Neuronal stem cell (in vitro differentiated cells): ENCODE results near the gene UMODL1.

Experiments used
- DNase-seq: peaks from one replicate; pipeline ENCODE4 v3.0.0-alpha.2; 2013; ENCODE audit warnings: low spot score
- H2AFZ ChIP-seq: one replicate; pipeline ENCODE4 v1.6.1; 2013; ENCODE audit warnings: mild to moderate bottlenecking, low read length, inconsistent platforms
- H2AK5ac ChIP-seq: 2 replicates; pipeline ENCODE4 v1.6.1; 2013; ENCODE audit warnings: low read depth, mild to moderate bottlenecking, inconsistent platforms, low read length, moderate library complexity, mixed read lengths
- H2BK120ac ChIP-seq: 2 replicates; pipeline ENCODE4 v1.6.1; 2013; ENCODE audit warnings: low read depth, mild to moderate bottlenecking, inconsistent platforms, low read length, moderate library complexity, mixed read lengths
- H2BK12ac ChIP-seq: one replicate; pipeline ENCODE4 v1.6.1; 2013; ENCODE audit warnings: low read length, inconsistent platforms
- H2BK15ac ChIP-seq: 2 replicates; pipeline ENCODE4 v1.6.1; 2013; ENCODE audit warnings: mild to moderate bottlenecking, low read length, inconsistent platforms, mixed read lengths
- H2BK5ac ChIP-seq: one replicate; pipeline ENCODE4 v1.6.1; 2013; ENCODE audit warnings: inconsistent platforms, mild to moderate bottlenecking, low read length, moderate library complexity
- H3K14ac ChIP-seq: one replicate; pipeline ENCODE4 v1.6.1; 2013; ENCODE audit warnings: low read length, inconsistent platforms
- H3K18ac ChIP-seq: 2 replicates; pipeline ENCODE4 v1.6.1; 2013; ENCODE audit warnings: low read length, inconsistent platforms
- H3K23ac ChIP-seq: 2 replicates; pipeline ENCODE4 v1.6.1; 2013; ENCODE audit warnings: low read depth, mild to moderate bottlenecking, mixed read lengths, low read length, inconsistent platforms; ENCODE audit not compliant: poor library complexity
- H3K27ac ChIP-seq: replicated peaks from 3 replicates; pipeline ENCODE4 v1.5.1; 2013; ENCODE audit warnings: low read length, inconsistent platforms
- H3K27me3 ChIP-seq, 3 experiments: 2 replicates each; pipeline ENCODE4 v1.6.1; 2013; ENCODE audit warnings: low read length in 3 of 3, mild to moderate bottlenecking in 2 of 3, inconsistent platforms in 1 of 3, low read depth in 1 of 3, mixed read lengths in 1 of 3, moderate library complexity in 1 of 3; ENCODE audit not compliant: control insufficient read depth in 3 of 3, insufficient read depth in 3 of 3
- H3K36me3 ChIP-seq, 2 donors: replicated peaks in 1 of 2; 2 replicates each; pipeline ENCODE4 v1.6.1; 2013; ENCODE audit warnings: low read length in 2 of 2; ENCODE audit not compliant: control insufficient read depth in 2 of 2, insufficient read depth in 2 of 2
- H3K4ac ChIP-seq: 2 replicates; pipeline ENCODE4 v1.6.1; 2013; ENCODE audit warnings: inconsistent platforms, mild to moderate bottlenecking, low read length, moderate library complexity
- H3K4me1 ChIP-seq, 2 donors: 1 replicate in 1 of 2; 2 replicates in 1 of 2; pipeline ENCODE4 v1.6.1; 2013; ENCODE audit warnings: low read length in 2 of 2, low read depth in 1 of 2; ENCODE audit not compliant: control insufficient read depth in 2 of 2, insufficient read depth in 1 of 2
- H3K4me2 ChIP-seq: one replicate; pipeline ENCODE4 v1.6.1; 2013; ENCODE audit warnings: mild to moderate bottlenecking, low read length, inconsistent platforms; ENCODE audit not compliant: insufficient read depth, poor library complexity, severe bottlenecking
- H3K4me3 ChIP-seq, 2 donors: 2 replicates each; pipeline ENCODE4 v1.5.1; 2013; ENCODE audit warnings: low read length in 2 of 2, mild to moderate bottlenecking in 2 of 2, inconsistent platforms in 1 of 2, moderate library complexity in 1 of 2
- H3K79me1 ChIP-seq: one replicate; pipeline ENCODE4 v1.6.1; 2013; ENCODE audit warnings: low read depth, mild to moderate bottlenecking, inconsistent platforms, low read length, moderate library complexity
- H3K9ac ChIP-seq: one replicate; pipeline ENCODE4 v1.6.1; 2013; ENCODE audit warnings: mild to moderate bottlenecking, low read depth, low read length, inconsistent platforms; ENCODE audit not compliant: poor library complexity
- H3K9me3 ChIP-seq, 2 donors: replicated peaks in 1 of 2; 2 replicates each; pipeline versions ENCODE3 to v1.6.1; 2013; ENCODE audit warnings: low read length in 2 of 2, mild to moderate bottlenecking in 2 of 2, inconsistent platforms in 1 of 2, low read depth in 1 of 2, mixed read lengths in 1 of 2, moderate library complexity in 1 of 2; ENCODE audit not compliant: control insufficient read depth in 2 of 2, insufficient read depth in 1 of 2
- H4K8ac ChIP-seq: one replicate; pipeline ENCODE4 v1.6.1; 2013; ENCODE audit warnings: low read depth, mild to moderate bottlenecking, inconsistent platforms, low read length, moderate library complexity
- H4K91ac ChIP-seq: one replicate; pipeline ENCODE4 v1.6.1; 2013; ENCODE audit warnings: low read length, low read depth, mild to moderate bottlenecking, inconsistent platforms; ENCODE audit not compliant: poor library complexity
- WGBS, 2 donors: extraction: QIAGEN DNeasy Blood & Tissue Kit; methylation state at CpG; one replicate each; pipeline ENCODE4 v1.1.7; 2013; ENCODE audit warnings: missing lambda C conversion rate in 2 of 2, mixed read lengths in 1 of 2; ENCODE audit not compliant: insufficient read length in 2 of 2, insufficient replicate concordance in 1 of 2; ENCODE audit errors: extremely low coverage in 2 of 2; 5-methylcytosine and 5-hydroxymethylcytosine counted together

UMODL1 gene

GRCh38 chr21:42069843-42070242 is 1.3 kb upstream of the UMODL1 start:
- H2BK5ac ChIP-seq = no peak overlapping the region
- H3K9ac ChIP-seq = no peak overlapping the region
- no peak overlapping the region for H3K18ac ChIP-seq
- no peak overlapping the region for H2BK15ac ChIP-seq
- H4K8ac ChIP-seq = no peak overlapping the region
- H3K27me3 ChIP-seq = peaks cover 0 to 13% (median 0%) of the 10 kb centered on the region in 3 experiments
- no peak overlapping the region for H3K23ac ChIP-seq
- H4K91ac ChIP-seq = no peak overlapping the region
- no peak overlapping the region for H3K27ac ChIP-seq
- no peak overlapping the region for H2AK5ac ChIP-seq
- no peaks in the 10 kb centered on the region for H3K36me3 ChIP-seq
- H3K9me3 ChIP-seq = no peaks in the 10 kb centered on the region
- H3K4me3 ChIP-seq = no peak overlapping the region
- no peak for DNase-seq
- no peak overlapping the region for H3K4me2 ChIP-seq
- no CpG with 5 or more reads among the region's 10 CpGs for WGBS, 2 donors
- no peak overlapping the region for H2AFZ ChIP-seq
- peaks cover 0 to 11% of the 10 kb centered on the region in 2 donors for H3K4me1 ChIP-seq
- H3K79me1 ChIP-seq = no peaks in the 10 kb centered on the region
- no peak overlapping the region for H2BK120ac ChIP-seq
- no peak overlapping the region for H2BK12ac ChIP-seq
- no peak overlapping the region for H3K4ac ChIP-seq
- H3K14ac ChIP-seq = no peak overlapping the region

- H3K23ac ChIP-seq = no peak overlapping the region
- H3K27me3 ChIP-seq = peaks cover 0 to 13% (median 0%) of the 10 kb centered on the region in 3 experiments
- no peak overlapping the region for H4K91ac ChIP-seq
- no CpG with 5 or more reads among the region's 21 CpGs for WGBS, 2 donors
- H3K14ac ChIP-seq = no peak overlapping the region
- no peaks in the 10 kb centered on the region for H3K36me3 ChIP-seq
- H2BK5ac ChIP-seq = no peak overlapping the region
- H3K9ac ChIP-seq = no peak overlapping the region
- H2BK120ac ChIP-seq = no peak overlapping the region
- no peak for DNase-seq
- no peak overlapping the region for H2AK5ac ChIP-seq
- no peak overlapping the region for H3K4me2 ChIP-seq
- no peak overlapping the region for H3K18ac ChIP-seq
- H3K79me1 ChIP-seq = no peaks in the 10 kb centered on the region
- no peak overlapping the region for H2BK12ac ChIP-seq
- no peak overlapping the region for H3K27ac ChIP-seq
- H2BK15ac ChIP-seq = no peak overlapping the region
- H3K9me3 ChIP-seq = no peaks in the 10 kb centered on the region
- no peak overlapping the region for H4K8ac ChIP-seq
- no peak overlapping the region for H3K4ac ChIP-seq
- peaks cover 0 to 3% of the 10 kb centered on the region in 2 donors for H3K4me1 ChIP-seq
- H3K4me3 ChIP-seq = no peak overlapping the region
- no peak overlapping the region for H2AFZ ChIP-seq
These were observed 2.3 kb downstream of the UMODL1 start for GRCh38 chr21:42073145-42074099.

- peak overlapping the region; percentile 32 for H3K14ac ChIP-seq
- H3K23ac ChIP-seq = peak overlapping the region; percentile 81
- peaks cover 0 to 8% (median 0%) of the 10 kb centered on the region in 3 experiments for H3K27me3 ChIP-seq
- H3K36me3 ChIP-seq = no peaks in the 10 kb centered on the region
- no peak overlapping the region for H3K4ac ChIP-seq
- no peak overlapping the region for H4K8ac ChIP-seq
- H2AFZ ChIP-seq = no peak overlapping the region
- H3K4me1 ChIP-seq = peaks cover 3% of the 10 kb centered on the region in 2 donors
- no peaks in the 10 kb centered on the region for H3K79me1 ChIP-seq
- no peaks in the 10 kb centered on the region for H3K9me3 ChIP-seq
- H2BK12ac ChIP-seq = no peak overlapping the region
- no peak overlapping the region for H2BK120ac ChIP-seq
- WGBS, 2 donors = no CpG with 5 or more reads among the region's 35 CpGs
- H3K4me2 ChIP-seq = no peak overlapping the region
- H3K4me3 ChIP-seq = no peak overlapping the region
- no peak overlapping the region for H2BK5ac ChIP-seq
- H2AK5ac ChIP-seq = no peak overlapping the region
- no peak overlapping the region for H3K27ac ChIP-seq
- DNase-seq = no peak
- H2BK15ac ChIP-seq = no peak overlapping the region
- no peak overlapping the region for H3K9ac ChIP-seq
- H4K91ac ChIP-seq = no peak overlapping the region
- no peak overlapping the region for H3K18ac ChIP-seq
These were observed 4.8 kb downstream of the UMODL1 start for GRCh38 chr21:42075686-42076471.
